Left ventricle myocardium inferior (tissue), 1 donor: ENCODE data around the gene STXBP6. TPM values are rescaled to one million over a fixed set of nuclear protein-coding genes. Genes with fewer than 3 reads are reported as not detected.

Experiments
- DNase-seq: peaks from one replicate; pipeline ENCODE4 v3.0.0-alpha.2; 2020
- H3K27ac ChIP-seq: fragments of 200-600 bp; replicated peaks from 2 replicates; pipeline ENCODE4 v1.8.0; 2021
- H3K27me3 ChIP-seq: fragments of 200-600 bp; 2 replicates; pipeline ENCODE4 v1.8.0; 2021; ENCODE audit warnings: low read depth
- H3K36me3 ChIP-seq: fragments of 200-600 bp; 2 replicates; pipeline ENCODE4 v1.8.0; 2021
- H3K4me1 ChIP-seq: fragments of 200-600 bp; 2 replicates; pipeline ENCODE4 v1.8.0; 2021
- H3K4me3 ChIP-seq: fragments of 200-600 bp; 2 replicates; pipeline ENCODE4 v1.8.0; 2021; ENCODE audit warnings: mild to moderate bottlenecking, moderate library complexity
- H3K9me3 ChIP-seq: fragments of 200-600 bp; replicated peaks from 2 replicates; pipeline ENCODE4 v1.8.0; 2021
- CTCF ChIP-seq: fragments of 200-600 bp; IDR thresholded peaks from 2 replicates; pipeline ENCODE4 v1.8.0; 2021; ENCODE audit warnings: antibody characterized with exemption, mild to moderate bottlenecking, borderline replicate concordance
- intact Hi-C: fragments of 100-400 bp; cut with micrococcal nuclease; formaldehyde crosslinking; loops from one replicate; pipeline ENCODE4 v1.11.0; 2022
- total RNA-seq: library from RNA; stranded (reverse); fragmentation: NEBNext Ultra II Directional; extraction: Animal tissue kit (Norgen Biotek cat#: 25700); gene quantifications from one replicate; pipeline ENCODE4 v1.2.1, GENCODE V29; 2021
- donor health status: DM: no; HTN: yes; CAD: no; lungs with severe emphysema.

The STXBP6 gene
- total RNA-seq, 1 donor from 2014 or later: 21.7 TPM

- DNase-seq: no peak
- Histone ChIP-seq H3K9me3 (no peaks in the 10 kb centered on the region), H3K36me3 (no peaks in the 10 kb centered on the region), H3K27ac (no peak overlapping the region), H3K27me3 (no peaks in the 10 kb centered on the region), H3K4me1 (no peaks in the 10 kb centered on the region), H3K4me3 (no peak overlapping the region)
- intact Hi-C loops: no loop called here
- TF ChIP-seq CTCF: no peak
These were observed 6.7 kb upstream of the STXBP6 start for GRCh38 chr14:25056688-25057078.

DNA sequence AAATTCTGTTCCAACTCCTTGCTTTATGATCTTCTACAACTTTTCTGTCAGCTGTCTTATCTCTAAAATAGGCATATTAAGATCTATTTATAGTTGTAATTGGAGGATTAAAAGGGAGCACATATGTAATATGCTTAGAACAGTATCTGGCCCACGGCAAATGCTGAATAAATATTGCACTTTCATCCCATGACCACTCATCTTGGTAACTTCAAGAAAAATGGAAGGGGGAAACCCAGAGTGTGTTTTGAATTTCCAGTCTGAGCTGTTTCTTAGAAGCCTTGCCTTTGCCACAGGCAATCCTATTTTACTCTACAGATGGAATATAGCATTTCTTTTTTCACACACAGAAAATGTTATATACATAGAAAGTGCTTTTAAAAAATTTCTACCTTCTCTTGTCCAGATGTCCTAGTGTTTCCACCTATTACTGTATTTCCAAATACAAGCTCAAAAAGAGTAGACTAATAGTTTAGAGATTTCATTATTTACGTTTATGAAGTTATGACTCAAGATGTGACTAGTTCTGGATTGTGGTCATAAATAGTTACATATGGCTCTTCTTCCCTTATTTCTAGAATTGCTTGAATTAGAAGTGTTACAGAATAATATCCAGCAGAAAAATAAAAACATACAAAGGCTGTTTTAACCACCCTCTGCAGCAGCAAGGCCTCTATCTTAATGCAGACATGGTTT lies 6.2 kb upstream of the STXBP6 start:
- Histone ChIP-seq H3K9me3 (no peaks in the 10 kb centered on the region), H3K36me3 (no peaks in the 10 kb centered on the region), H3K4me3 (no peak overlapping the region), H3K27me3 (no peaks in the 10 kb centered on the region), H3K27ac (no peak overlapping the region), H3K4me1 (peaks cover 4% of the 10 kb centered on the region)
- intact Hi-C loops: no loop called here
- DNase-seq: no peak
- no peak for TF ChIP-seq CTCF

DNA sequence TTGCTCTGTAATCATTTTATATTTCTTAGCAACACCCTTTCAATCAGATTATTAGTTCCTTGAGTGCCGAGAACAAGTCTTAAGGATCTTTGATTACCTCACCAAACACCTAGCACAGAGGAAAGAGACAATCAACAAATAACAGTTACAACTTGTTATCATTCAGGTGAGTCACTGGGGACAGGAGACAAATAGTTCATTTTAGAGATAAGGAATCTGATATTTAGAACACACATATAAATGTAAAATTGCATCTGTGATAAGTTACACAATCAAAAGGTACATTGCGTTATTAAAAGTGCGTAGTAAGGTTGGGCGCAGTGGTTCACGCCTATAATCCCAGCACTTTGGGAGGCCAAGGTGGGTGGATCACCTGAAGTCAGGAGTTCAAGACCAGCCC lies 5.1 kb upstream of the STXBP6 start:
- DNase-seq: no peak
- peaks cover 14% of the 10 kb centered on the region for H3K4me1 ChIP-seq
- TF ChIP-seq CTCF: no peak
- H3K36me3 ChIP-seq: no peaks in the 10 kb centered on the region
- no peak overlapping the region for H3K4me3 ChIP-seq
- no peaks in the 10 kb centered on the region for H3K27me3 ChIP-seq
- intact Hi-C loops: no loop called here
- no peaks in the 10 kb centered on the region for H3K9me3 ChIP-seq
- H3K27ac ChIP-seq: no peak overlapping the region

DNA sequence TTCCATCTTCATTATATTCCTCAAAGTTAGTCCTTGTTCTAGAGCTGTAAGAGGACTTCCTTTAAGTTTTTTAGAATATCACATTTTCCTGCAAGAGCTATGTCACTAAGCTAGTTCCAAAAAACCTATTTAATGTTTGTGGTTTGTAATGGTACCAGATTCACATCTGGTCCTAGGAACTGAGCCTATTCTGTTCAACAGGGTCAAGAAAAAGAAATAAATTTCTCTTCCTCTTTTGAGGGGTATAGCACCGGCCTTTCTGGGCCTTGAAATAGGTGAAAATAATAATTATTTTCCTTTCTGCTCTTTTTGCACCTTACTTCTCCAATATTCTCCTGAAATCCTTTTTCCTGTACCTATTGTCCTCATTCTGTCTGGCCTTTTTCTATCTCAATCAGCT lies 3.6 kb upstream of the STXBP6 start:
- Histone ChIP-seq H3K27ac (no peak overlapping the region), H3K4me1 (peaks cover 29% of the 10 kb centered on the region), H3K27me3 (no peaks in the 10 kb centered on the region), H3K36me3 (no peaks in the 10 kb centered on the region), H3K9me3 (no peaks in the 10 kb centered on the region), H3K4me3 (no peak overlapping the region)
- intact Hi-C loops: no loop called here
- DNase-seq: no peak
- no peak for TF ChIP-seq CTCF

GRCh38 chr14:25052921-25053320 lies 3.0 kb upstream of the STXBP6 start:
- no peak for DNase-seq
- Histone ChIP-seq H3K27me3 (no peaks in the 10 kb centered on the region), H3K9me3 (no peaks in the 10 kb centered on the region), H3K36me3 (no peaks in the 10 kb centered on the region), H3K27ac (no peak overlapping the region), H3K4me1 (peaks cover 35% of the 10 kb centered on the region), H3K4me3 (no peak overlapping the region)
- no peak for TF ChIP-seq CTCF
- intact Hi-C loops: no loop called here
